ENCODE measurements around the gene OLFML3. TPM values are rescaled to one million over a fixed set of nuclear protein-coding genes. Genes with fewer than 3 reads are reported as not detected.

Gene OLFML3
- total and polyA plus RNA-seq, 2 of the 13 experiments (the other 11 are each of a cell fraction or from before 2014, with no cell fraction given), result 2.0 to 5.1 TPM

GRCh38 chr1:113995382-113995781 is 16.1 kb downstream of the OLFML3 start:
- no peak overlapping the region for H2AFZ ChIP-seq (ENCODE audit: low read length)
- POLR2A ChIA-PET, result no interaction called here
- H3K4me1 ChIP-seq (ENCODE audit: insufficient read depth, low read length), result 0 out of 2 replicates have a peak, but pooled peaks cover 4% of the 10 kb centered on the region
- H4K20me1 ChIP-seq (ENCODE audit: insufficient read depth, low read length), result no peaks in the 10 kb centered on the region
- no peaks in the 10 kb centered on the region for H3K36me3 ChIP-seq (replicated peaks in 1 of 2; ENCODE audit: control insufficient read depth in 1 of 2, insufficient read depth in 2 of 2, low read length in 2 of 2)
- DNase-seq (ENCODE audit: low spot score), result no peak
- in situ Hi-C loops (cut with HindIII; ENCODE audit: extremely low pct_ligation_motif_present, low pct_unique_long_range_greater_than_20kb), result no loop called here
- ATAC-seq, result no peak
- CTCF ChIA-PET (ENCODE audit: low intra/inter-chr PET ratio, low total read pairs), result no interaction called here
- no peak overlapping the region for H3K9ac ChIP-seq (ENCODE audit: insufficient read depth, low read depth, low read length)
- H3K9me3 ChIP-seq (ENCODE audit: low read length), result peaks cover 15% of the 10 kb centered on the region
- H3K27me3 ChIP-seq (ENCODE audit: control insufficient read depth in 1 of 2, insufficient read depth in 2 of 2, low read length in 2 of 2), result no peaks in the 10 kb centered on the region
- FAIRE-seq, result no peak
- 17% methylated on average over 2 of the region's 2 CpGs for WGBS (ENCODE audit: low lambda C conversion rate)
- H3K4me3 ChIP-seq (replicated peaks in 1 of 3; ENCODE audit: insufficient read depth in 1 of 3, low read depth in 2 of 3, low read length in 3 of 3), result no peak overlapping the region
- H3K27ac ChIP-seq (ENCODE audit: extremely low read length, insufficient read depth, low read length), result no peak overlapping the region
- H3K79me2 ChIP-seq (ENCODE audit: insufficient read depth, low read length), result no peaks in the 10 kb centered on the region
- BruUV-seq (replicated peaks), result no TSS peak
- H3K4me2 ChIP-seq (ENCODE audit: low read depth, low read length), result no peak overlapping the region
- no peak for TF ChIP-seq MLX (CRISPR knock-in tag; IDR thresholded peaks at IDR 0.05)
- TF ChIP-seq ZFP1 (CRISPR knock-in tag; IDR thresholded peaks at IDR 0.05), result peak; percentile 90; the same call in 1 of the 2 replicates
- intact Hi-C loops (cut with micrococcal nuclease; ENCODE audit: unreplicated experiment), result no loop called here

- POLR2A ChIA-PET, result no interaction called here
- Histone ChIP-seq H3K36me3 (replicated peaks in 1 of 2; ENCODE audit: control insufficient read depth in 1 of 2, insufficient read depth in 2 of 2, low read length in 2 of 2) (no peaks in the 10 kb centered on the region), H3K79me2 (ENCODE audit: insufficient read depth, low read length) (no peaks in the 10 kb centered on the region), H3K4me2 (ENCODE audit: low read depth, low read length) (no peak overlapping the region), H3K4me1 (ENCODE audit: insufficient read depth, low read length) (no peaks in the 10 kb centered on the region), H3K9ac (ENCODE audit: insufficient read depth, low read depth, low read length) (no peak overlapping the region), H3K27me3 (ENCODE audit: control insufficient read depth in 1 of 2, insufficient read depth in 2 of 2, low read length in 2 of 2) (no peaks in the 10 kb centered on the region), H3K4me3 (replicated peaks in 1 of 3; ENCODE audit: insufficient read depth in 1 of 3, low read depth in 2 of 3, low read length in 3 of 3) (no peak overlapping the region), H3K9me3 (ENCODE audit: low read length) (peaks cover 15% of the 10 kb centered on the region), H4K20me1 (ENCODE audit: insufficient read depth, low read length) (no peaks in the 10 kb centered on the region), H2AFZ (ENCODE audit: low read length) (no peak overlapping the region), H3K27ac (ENCODE audit: extremely low read length, insufficient read depth, low read length) (no peak overlapping the region)
- FAIRE-seq (no peak), ATAC-seq (no peak), DNase-seq (ENCODE audit: low spot score) (no peak)
- in situ Hi-C loops (cut with HindIII; ENCODE audit: extremely low pct_ligation_motif_present, low pct_unique_long_range_greater_than_20kb), result no loop called here
- no TSS peak for BruUV-seq (replicated peaks)
- 3% methylated on average over 4 of the region's 4 CpGs for WGBS (ENCODE audit: low lambda C conversion rate)
- intact Hi-C loops (cut with micrococcal nuclease; ENCODE audit: unreplicated experiment), result no loop called here
- CTCF ChIA-PET (ENCODE audit: low intra/inter-chr PET ratio, low total read pairs), result no interaction called here
- TF ChIP-seq ZNF407 (CRISPR knock-in tag; IDR thresholded peaks at IDR 0.05; ENCODE audit: not compliant biosample characterization) (no peak), ZNF780A (CRISPR knock-in tag; IDR thresholded peaks at IDR 0.05) (no peak), CREM (IDR thresholded peaks at IDR 0.05) (no peak), CREM (CRISPR knock-in tag; IDR thresholded peaks at IDR 0.05) (no peak), GMEB1 (CRISPR knock-in tag; IDR thresholded peaks at IDR 0.05; ENCODE audit: borderline replicate concordance) (no peak), ZNF841 (CRISPR knock-in tag; IDR thresholded peaks at IDR 0.05; ENCODE audit: borderline replicate concordance) (no peak), RAD21 (CRISPR knock-in tag; IDR thresholded peaks at IDR 0.05) (no peak)
These were observed 19.1 kb downstream of the OLFML3 start for GRCh38 chr1:113998361-113998760.

Measured in HepG2 (cell line).